HEK293 (cell line): ENCODE results near the gene ITGA7.

Experiments
- BCL6B ChIP-seq: fragments of 450-650 bp; formaldehyde crosslinking; IDR thresholded peaks from 2 replicates; pipeline ENCODE4 v1.5.1; 2017; ENCODE audit warnings: missing biosample characterization, missing genetic modification characterization
- EGR2 ChIP-seq: fragments of 450-650 bp; formaldehyde crosslinking; IDR thresholded peaks from 2 replicates; pipeline ENCODE4 v1.5.1; 2016; ENCODE audit warnings: low read depth, missing biosample characterization, missing genetic modification characterization
- ELK4 ChIP-seq: IDR thresholded peaks from 2 replicates; pipeline ENCODE4 v1.6.1; 2011; ENCODE audit warnings: mild to moderate bottlenecking, low read depth, low read length, borderline replicate concordance
- KLF10 ChIP-seq: fragments of 450-650 bp; IDR thresholded peaks from 2 replicates; pipeline ENCODE4 v1.5.1; 2018; ENCODE audit warnings: missing biosample characterization, mild to moderate bottlenecking, missing genetic modification characterization
- KLF9 ChIP-seq: fragments of 450-650 bp; formaldehyde crosslinking; IDR thresholded peaks from 2 replicates; pipeline ENCODE4 v1.5.1; 2016; ENCODE audit warnings: missing biosample characterization, missing genetic modification characterization, low read depth
- PATZ1 ChIP-seq: fragments of 450-650 bp; formaldehyde crosslinking; IDR thresholded peaks from 2 replicates; pipeline ENCODE4 v1.5.1; 2016; ENCODE audit warnings: missing biosample characterization, missing genetic modification characterization
- PRDM6 ChIP-seq: fragments of 450-650 bp; formaldehyde crosslinking; IDR thresholded peaks from 2 replicates; pipeline ENCODE4 v1.5.1; 2017; ENCODE audit warnings: missing biosample characterization, missing genetic modification characterization
- ZBTB1 ChIP-seq: fragments of 450-650 bp; formaldehyde crosslinking; IDR thresholded peaks from 2 replicates; pipeline ENCODE4 v1.5.1; 2016; ENCODE audit warnings: missing biosample characterization, missing genetic modification characterization
- ZBTB21 ChIP-seq: fragments of 450-650 bp; formaldehyde crosslinking; IDR thresholded peaks from 2 replicates; pipeline ENCODE4 v1.5.1; 2017; ENCODE audit warnings: missing biosample characterization, missing genetic modification characterization
- ZBTB26 ChIP-seq: fragments of 450-650 bp; formaldehyde crosslinking; optimal IDR thresholded peaks from 2 replicates; pipeline ENCODE3; 2016; ENCODE audit warnings: missing biosample characterization, mild to moderate bottlenecking, missing genetic modification characterization
- ZBTB48 ChIP-seq: fragments of 450-650 bp; formaldehyde crosslinking; IDR thresholded peaks from 2 replicates; pipeline ENCODE4 v1.5.1; 2016; ENCODE audit warnings: missing biosample characterization, missing genetic modification characterization
- ZFP37 ChIP-seq: fragments of 450-650 bp; formaldehyde crosslinking; IDR thresholded peaks from 2 replicates; pipeline ENCODE4 v1.5.1; 2016; ENCODE audit warnings: missing biosample characterization, missing genetic modification characterization
- ZNF26 ChIP-seq: fragments of 450-650 bp; formaldehyde crosslinking; IDR thresholded peaks from 2 replicates; pipeline ENCODE4 v1.5.1; 2016; ENCODE audit warnings: missing biosample characterization, missing genetic modification characterization
- ZNF292 ChIP-seq: fragments of 450-650 bp; formaldehyde crosslinking; IDR thresholded peaks from 2 replicates; pipeline ENCODE4 v1.5.1; 2016; ENCODE audit warnings: low read depth, missing biosample characterization, missing genetic modification characterization, borderline replicate concordance
- ZNF324 ChIP-seq: fragments of 450-650 bp; formaldehyde crosslinking; IDR thresholded peaks from 2 replicates; pipeline ENCODE4 v1.5.1; 2016; ENCODE audit warnings: missing biosample characterization, missing genetic modification characterization
- ZNF416 ChIP-seq: fragments of 450-650 bp; formaldehyde crosslinking; IDR thresholded peaks from 2 replicates; pipeline ENCODE4 v1.5.1; 2016; ENCODE audit warnings: missing biosample characterization, missing genetic modification characterization
- ZNF518A ChIP-seq: fragments of 450-650 bp; formaldehyde crosslinking; conservative IDR thresholded peaks from 2 replicates; pipeline ENCODE4 v1.5.1; 2016; ENCODE audit warnings: low read depth, missing biosample characterization, missing genetic modification characterization
- ZNF558 ChIP-seq: fragments of 450-650 bp; formaldehyde crosslinking; IDR thresholded peaks from 2 replicates; pipeline ENCODE4 v1.5.1; 2016; ENCODE audit warnings: missing biosample characterization, missing genetic modification characterization
- ZNF629 ChIP-seq: fragments of 450-650 bp; formaldehyde crosslinking; IDR thresholded peaks from 2 replicates; pipeline ENCODE4 v1.5.1; 2017; ENCODE audit warnings: missing biosample characterization, missing genetic modification characterization
- ZNF639 ChIP-seq: fragments of 450-650 bp; formaldehyde crosslinking; IDR thresholded peaks from 2 replicates; pipeline ENCODE4 v1.5.1; 2016; ENCODE audit warnings: missing biosample characterization, missing genetic modification characterization
- ZSCAN4 ChIP-seq: fragments of 450-650 bp; formaldehyde crosslinking; IDR thresholded peaks from 2 replicates; pipeline ENCODE4 v1.5.1; 2017; ENCODE audit warnings: missing biosample characterization, missing genetic modification characterization

ITGA7 gene

GRCh38 chr12:55707841-55708694 is at the start of gene ITGA7 (continued):
- TF ChIP-seq ZNF518A (no peak), PATZ1 (no peak; the same call in 1 of the 2 replicates), ZNF416 (tag by site-specific recombination) (no peak), ZBTB26 (tag by site-specific recombination) (peak; percentile 42), EGR2 (peak; percentile 38; the same call in 1 of the 2 replicates), ZNF324 (tag by site-specific recombination) (no peak), ZFP37 (no peak), ZNF629 (tag by site-specific recombination) (no peak), ZNF292 (tag by site-specific recombination) (no peak), ZSCAN4 (tag by site-specific recombination) (no peak), KLF9 (tag by site-specific recombination) (peak; percentile 91), PRDM6 (tag by site-specific recombination) (no peak), ZBTB48 (tag by site-specific recombination) (peak; percentile 49; the same call in 1 of the 2 replicates), ZNF26 (tag by site-specific recombination) (no peak), KLF10 (no peak), BCL6B (tag by site-specific recombination) (no peak), ZNF558 (no peak), ZBTB1 (tag by site-specific recombination) (no peak), ELK4 (no peak), ZBTB21 (tag by site-specific recombination) (no peak), ZNF639 (tag by site-specific recombination) (no peak)
